Ishikawa (cell line): ENCODE measurements around the gene PRR16.

Source experiments
- CEBPB ChIP-seq: IDR thresholded peaks from 2 replicates; pipeline ENCODE4 v1.6.1; 2012
- CREB1 ChIP-seq: IDR thresholded peaks from 2 replicates; pipeline ENCODE4 v1.6.1; 2012; ENCODE audit warnings: low read depth
- EGR1 ChIP-seq: IDR thresholded peaks from 2 replicates; pipeline ENCODE4 v1.6.1; 2012
- EP300 ChIP-seq: IDR thresholded peaks from 2 replicates; pipeline ENCODE4 v1.6.1; 2012; ENCODE audit warnings: borderline replicate concordance
- FOXM1 ChIP-seq: IDR thresholded peaks from 2 replicates; pipeline ENCODE4 v1.6.1; 2012; ENCODE audit warnings: low read depth, borderline replicate concordance
- NFIC ChIP-seq: IDR thresholded peaks from 2 replicates; pipeline ENCODE4 v1.6.1; 2012
- RAD21 ChIP-seq: IDR thresholded peaks from 2 replicates; pipeline ENCODE4 v1.6.1; 2012; ENCODE audit warnings: low read depth
- TAF1 ChIP-seq: IDR thresholded peaks from 2 replicates; pipeline ENCODE4 v1.6.1; 2012; ENCODE audit warnings: low read depth, mild to moderate bottlenecking
- TCF12 ChIP-seq: IDR thresholded peaks from 2 replicates; pipeline ENCODE4 v1.6.1; 2012; ENCODE audit warnings: low read depth
- TEAD4 ChIP-seq: IDR thresholded peaks from 2 replicates; pipeline ENCODE4 v1.6.1; 2012
- YY1 ChIP-seq: IDR thresholded peaks from 2 replicates; pipeline ENCODE4 v1.6.1; 2012; ENCODE audit warnings: low read depth
- ZBTB7A ChIP-seq: IDR thresholded peaks from 2 replicates; pipeline ENCODE4 v1.6.1; 2012; ENCODE audit warnings: low read depth
- TF ChIP-seq, protein P1 (sequence below): IDR thresholded peaks from 2 replicates; pipeline ENCODE4 v1.6.1; 2012
- TF ChIP-seq, protein P2 (sequence below): IDR thresholded peaks from 2 replicates; pipeline ENCODE4 v1.6.1; 2012
- TF ChIP-seq, protein P3 (sequence below): IDR thresholded peaks from 2 replicates; pipeline ENCODE4 v1.6.1; 2012; ENCODE audit warnings: low read depth, mild to moderate bottlenecking

The PRR16 gene

DNA sequence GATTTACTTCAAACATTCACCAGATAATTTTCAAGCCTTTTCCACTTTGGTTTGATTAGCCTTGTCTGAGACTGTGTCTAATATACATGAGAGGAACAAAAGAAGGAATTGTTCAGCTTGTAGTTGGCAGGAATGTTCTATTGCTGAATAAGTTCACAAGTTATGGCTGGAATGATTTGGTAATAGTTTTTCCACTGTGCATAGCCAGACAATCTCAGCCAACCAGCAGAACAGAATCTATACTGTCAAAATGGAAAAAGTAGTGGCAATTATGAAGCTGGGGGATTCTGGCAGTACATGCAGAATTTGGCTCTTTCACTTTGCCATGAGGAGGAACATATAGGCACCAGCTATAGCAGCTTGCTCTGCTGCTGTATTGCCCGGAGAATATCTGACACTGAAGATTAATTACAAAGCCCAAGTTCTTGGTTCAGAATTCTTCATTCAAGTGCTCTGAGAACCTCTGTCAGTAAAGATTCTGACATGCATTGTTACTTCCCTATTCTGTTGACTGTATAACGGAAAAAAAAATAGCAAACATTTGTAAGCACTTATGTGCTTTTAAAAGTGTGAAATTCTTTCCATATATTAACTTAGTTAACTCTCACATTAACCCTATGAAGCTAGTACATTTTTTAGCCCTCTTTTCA, 150.6 kb downstream of the PRR16 start:
- no peak for TF ChIP-seq CEBPB
- TF ChIP-seq TEAD4 = peak; percentile 32; the same call in 1 of the 2 replicates

DNA sequence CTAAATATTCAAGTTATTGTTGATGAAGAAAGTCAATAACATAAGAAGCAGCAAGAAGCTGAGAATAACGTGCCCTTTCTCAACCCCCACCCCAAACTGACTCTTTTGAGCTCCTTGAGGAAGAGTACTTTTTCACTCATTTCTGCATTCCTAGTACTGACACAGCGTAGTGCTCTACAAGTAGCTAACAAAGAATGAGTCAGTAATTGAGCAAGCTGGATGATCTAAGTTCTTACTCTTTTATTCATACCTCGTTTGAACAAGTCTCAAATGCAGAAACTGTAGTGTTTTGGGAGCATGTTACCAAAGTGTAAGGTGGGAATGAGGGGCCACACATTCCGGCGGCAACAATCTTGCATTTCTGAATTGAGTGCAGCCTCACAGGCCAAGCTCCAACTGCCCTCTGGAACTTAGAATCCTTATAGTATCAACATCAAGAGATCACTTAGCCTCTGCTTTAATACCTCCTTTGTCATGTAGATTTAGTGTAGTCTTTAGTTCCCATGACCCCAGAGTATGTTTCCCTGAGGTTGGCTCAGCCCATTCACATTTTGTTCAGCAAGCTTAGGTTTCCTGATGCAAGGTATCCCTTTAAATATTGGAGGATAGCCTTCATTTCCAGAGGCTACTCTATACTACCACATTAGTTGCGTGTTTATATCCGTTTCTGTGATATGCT, 152.0 kb downstream of the PRR16 start:
- TF ChIP-seq EP300 (no peak), RAD21 (no peak), ZBTB7A (no peak), FOXM1 (no peak), EGR1 (no peak), CREB1 (no peak), NFIC (no peak), TEAD4 (no peak), YY1 (no peak), TAF1 (no peak), TCF12 (no peak), CEBPB (no peak)
- TF ChIP-seq, protein P1, sequence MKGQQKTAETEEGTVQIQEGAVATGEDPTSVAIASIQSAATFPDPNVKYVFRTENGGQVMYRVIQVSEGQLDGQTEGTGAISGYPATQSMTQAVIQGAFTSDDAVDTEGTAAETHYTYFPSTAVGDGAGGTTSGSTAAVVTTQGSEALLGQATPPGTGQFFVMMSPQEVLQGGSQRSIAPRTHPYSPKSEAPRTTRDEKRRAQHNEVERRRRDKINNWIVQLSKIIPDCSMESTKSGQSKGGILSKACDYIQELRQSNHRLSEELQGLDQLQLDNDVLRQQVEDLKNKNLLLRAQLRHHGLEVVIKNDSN = no peak
- TF ChIP-seq, protein P2, sequence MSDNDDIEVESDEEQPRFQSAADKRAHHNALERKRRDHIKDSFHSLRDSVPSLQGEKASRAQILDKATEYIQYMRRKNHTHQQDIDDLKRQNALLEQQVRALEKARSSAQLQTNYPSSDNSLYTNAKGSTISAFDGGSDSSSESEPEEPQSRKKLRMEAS = no peak
- TF ChIP-seq, protein P3, sequence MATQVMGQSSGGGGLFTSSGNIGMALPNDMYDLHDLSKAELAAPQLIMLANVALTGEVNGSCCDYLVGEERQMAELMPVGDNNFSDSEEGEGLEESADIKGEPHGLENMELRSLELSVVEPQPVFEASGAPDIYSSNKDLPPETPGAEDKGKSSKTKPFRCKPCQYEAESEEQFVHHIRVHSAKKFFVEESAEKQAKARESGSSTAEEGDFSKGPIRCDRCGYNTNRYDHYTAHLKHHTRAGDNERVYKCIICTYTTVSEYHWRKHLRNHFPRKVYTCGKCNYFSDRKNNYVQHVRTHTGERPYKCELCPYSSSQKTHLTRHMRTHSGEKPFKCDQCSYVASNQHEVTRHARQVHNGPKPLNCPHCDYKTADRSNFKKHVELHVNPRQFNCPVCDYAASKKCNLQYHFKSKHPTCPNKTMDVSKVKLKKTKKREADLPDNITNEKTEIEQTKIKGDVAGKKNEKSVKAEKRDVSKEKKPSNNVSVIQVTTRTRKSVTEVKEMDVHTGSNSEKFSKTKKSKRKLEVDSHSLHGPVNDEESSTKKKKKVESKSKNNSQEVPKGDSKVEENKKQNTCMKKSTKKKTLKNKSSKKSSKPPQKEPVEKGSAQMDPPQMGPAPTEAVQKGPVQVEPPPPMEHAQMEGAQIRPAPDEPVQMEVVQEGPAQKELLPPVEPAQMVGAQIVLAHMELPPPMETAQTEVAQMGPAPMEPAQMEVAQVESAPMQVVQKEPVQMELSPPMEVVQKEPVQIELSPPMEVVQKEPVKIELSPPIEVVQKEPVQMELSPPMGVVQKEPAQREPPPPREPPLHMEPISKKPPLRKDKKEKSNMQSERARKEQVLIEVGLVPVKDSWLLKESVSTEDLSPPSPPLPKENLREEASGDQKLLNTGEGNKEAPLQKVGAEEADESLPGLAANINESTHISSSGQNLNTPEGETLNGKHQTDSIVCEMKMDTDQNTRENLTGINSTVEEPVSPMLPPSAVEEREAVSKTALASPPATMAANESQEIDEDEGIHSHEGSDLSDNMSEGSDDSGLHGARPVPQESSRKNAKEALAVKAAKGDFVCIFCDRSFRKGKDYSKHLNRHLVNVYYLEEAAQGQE = no peak

DNA sequence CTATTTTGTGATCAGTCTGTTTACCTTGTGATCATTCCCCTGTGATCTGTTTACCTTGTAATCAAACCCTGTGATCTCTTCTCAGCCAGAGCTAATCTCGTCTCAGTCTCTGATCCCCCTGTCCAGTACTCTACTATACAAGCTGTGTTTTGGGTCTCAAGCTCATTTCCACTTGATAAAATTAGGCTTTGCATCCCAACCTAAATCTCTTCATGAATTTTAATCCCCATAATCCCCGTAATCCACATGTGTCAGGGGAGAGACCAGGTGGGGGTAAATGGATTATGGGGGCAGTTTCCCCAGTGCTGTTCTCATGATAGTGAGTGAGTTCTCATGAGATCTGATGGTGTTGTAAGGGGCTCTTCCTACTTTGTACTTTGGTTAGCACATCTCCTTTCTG, 157.2 kb downstream of the PRR16 start:
- TF ChIP-seq, protein P3 = no peak
- no peak for TF ChIP-seq FOXM1
- TF ChIP-seq TAF1 = no peak
- no peak for TF ChIP-seq NFIC
- TF ChIP-seq CREB1 = no peak
- no peak for TF ChIP-seq EP300
- no peak for TF ChIP-seq EGR1
- no peak for TF ChIP-seq TEAD4
- TF ChIP-seq, protein P1 = no peak
- TF ChIP-seq YY1 = no peak
- TF ChIP-seq TCF12 = no peak
- TF ChIP-seq ZBTB7A = no peak
- no peak for TF ChIP-seq CEBPB
- no peak for TF ChIP-seq RAD21
- TF ChIP-seq, protein P2 = no peak

DNA sequence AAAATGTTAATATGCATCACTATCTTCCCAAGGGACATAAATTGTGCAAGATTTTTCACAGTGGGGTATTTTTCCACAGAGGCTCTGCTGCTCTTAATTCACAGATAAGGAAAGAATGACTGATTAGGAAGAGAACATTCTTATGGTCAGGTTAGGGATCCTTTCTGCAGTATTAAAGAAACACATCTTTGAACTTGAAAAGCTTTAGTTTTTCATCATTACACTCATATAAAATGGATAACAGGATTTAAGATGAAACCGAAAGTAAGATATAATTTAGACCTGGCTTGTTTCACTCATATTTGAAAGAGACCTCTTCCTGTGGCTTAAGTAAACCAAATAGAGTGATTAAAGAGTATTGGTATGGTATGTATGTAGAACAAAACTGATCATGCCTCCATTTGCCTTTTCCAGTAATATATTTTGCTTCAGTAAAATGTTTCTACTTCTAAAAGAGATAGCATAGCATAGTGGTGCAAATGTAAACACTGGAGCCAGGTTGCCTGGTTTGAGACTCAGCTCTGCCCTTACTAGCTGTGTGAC, 160.0 kb downstream of the PRR16 start:
- no peak for TF ChIP-seq EP300
- no peak for TF ChIP-seq ZBTB7A
- TF ChIP-seq EGR1 = no peak
- TF ChIP-seq YY1 = no peak
- TF ChIP-seq TAF1 = no peak
- TF ChIP-seq FOXM1 = no peak

DNA sequence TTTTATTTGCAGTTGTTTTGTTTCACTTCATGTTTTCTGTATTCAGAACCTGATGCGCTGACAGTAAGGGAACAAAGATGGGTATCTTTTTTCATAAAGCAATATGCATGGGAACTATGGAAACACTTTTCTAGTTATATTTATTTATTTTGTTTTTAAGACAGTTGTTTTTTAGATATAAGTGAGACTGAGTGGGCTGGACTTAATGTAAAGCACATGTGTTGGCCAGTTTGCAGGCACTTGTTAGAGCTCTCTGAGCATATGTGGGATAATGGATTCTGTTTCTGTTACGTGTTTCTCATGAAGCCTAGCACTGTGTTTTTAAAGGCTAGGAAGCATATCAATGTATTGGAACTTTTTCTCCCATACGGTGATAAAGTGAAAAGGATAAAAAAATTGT, 164.1 kb downstream of the PRR16 start:
- TF ChIP-seq CEBPB = no peak
- TF ChIP-seq, protein P2 = no peak
- no peak for TF ChIP-seq ZBTB7A
- TF ChIP-seq EP300 = no peak
- no peak for TF ChIP-seq TEAD4
- TF ChIP-seq YY1 = no peak
- TF ChIP-seq RAD21 = no peak
- TF ChIP-seq, protein P3 = no peak
- no peak for TF ChIP-seq TCF12
